Measurements from ENCODE around the gene ABCB1. TPM values are rescaled to one million over a fixed set of nuclear protein-coding genes. Genes with fewer than 3 reads are reported as not detected.
"Not testable (repeated sequence)": the region's sequence is repeated elsewhere in the genome, so short reads cannot be mapped to it uniquely, and the experiment has no call there.

The ABCB1 gene
- total and polyA plus RNA-seq, 2 donors from 2014 or later, result 29.1 to 48.3 TPM

- FAIRE-seq, result no peak
Measured at GRCh38 chr7:87471473-87471872, 129.2 kb downstream of the ABCB1 start.

GRCh38 chr7:87469204-87469603 lies 131.5 kb downstream of the ABCB1 start:
- DNase-seq; H3K4me3 ChIP-seq (ENCODE audit: low read length in 3 of 3); H3K27me3 ChIP-seq (ENCODE audit: control insufficient read depth, insufficient read depth, low read length); H3K4me1 ChIP-seq (ENCODE audit: control insufficient read depth in 2 of 3, insufficient read depth in 2 of 3, low read depth in 1 of 3, low read length in 3 of 3); H3K27ac ChIP-seq (ENCODE audit: low read depth in 2 of 2, low read length in 2 of 2); H3K9me3 ChIP-seq (ENCODE audit: control insufficient read depth in 2 of 3, insufficient read depth in 1 of 3, low read length in 3 of 3); intact Hi-C loops (cut with DNase I); H3K36me3 ChIP-seq (ENCODE audit: control insufficient read depth in 2 of 3, insufficient read depth in 3 of 3, low read length in 3 of 3); FAIRE-seq; H3K9ac ChIP-seq (ENCODE audit: low read length in 3 of 3): not testable (repeated sequence)

More at GRCh38 chr7:87471473-87471872, 129.2 kb downstream of the ABCB1 start:
- Histone ChIP-seq H3K4me1 (ENCODE audit: control insufficient read depth in 2 of 3, insufficient read depth in 2 of 3, low read depth in 1 of 3, low read length in 3 of 3) (no peaks in the 10 kb centered on the region), H3K9ac (ENCODE audit: low read length in 3 of 3) (no peak overlapping the region), H3K4me3 (ENCODE audit: low read length in 3 of 3) (no peak overlapping the region), H3K9me3 (ENCODE audit: control insufficient read depth in 2 of 3, insufficient read depth in 1 of 3, low read length in 3 of 3) (no peaks in the 10 kb centered on the region), H3K36me3 (ENCODE audit: control insufficient read depth in 2 of 3, insufficient read depth in 3 of 3, low read length in 3 of 3) (no peaks in the 10 kb centered on the region), H3K27ac (ENCODE audit: low read depth in 2 of 2, low read length in 2 of 2) (no peak overlapping the region), H3K27me3 (ENCODE audit: control insufficient read depth, insufficient read depth, low read length) (no peaks in the 10 kb centered on the region)
- no peak for TF ChIP-seq CTCF (IDR thresholded peaks at IDR 0.05; ENCODE audit: borderline replicate concordance, extremely low read depth, insufficient read depth)
- intact Hi-C loops (cut with DNase I), result no loop called here
- no peak for DNase-seq

GRCh38 chr7:87465534-87465880 lies 135.2 kb downstream of the ABCB1 start:
- DNase-seq; H3K9ac ChIP-seq (ENCODE audit: low read length in 3 of 3); H3K9me3 ChIP-seq (ENCODE audit: control insufficient read depth in 2 of 3, insufficient read depth in 1 of 3, low read length in 3 of 3); H3K4me3 ChIP-seq (ENCODE audit: low read length in 3 of 3); FAIRE-seq; H3K4me1 ChIP-seq (ENCODE audit: control insufficient read depth in 2 of 3, insufficient read depth in 2 of 3, low read depth in 1 of 3, low read length in 3 of 3); H3K27ac ChIP-seq (ENCODE audit: low read depth in 2 of 2, low read length in 2 of 2); intact Hi-C loops (cut with DNase I); H3K36me3 ChIP-seq (ENCODE audit: control insufficient read depth in 2 of 3, insufficient read depth in 3 of 3, low read length in 3 of 3); H3K27me3 ChIP-seq (ENCODE audit: control insufficient read depth, insufficient read depth, low read length): not testable (repeated sequence)

GRCh38 chr7:87464830-87465533 lies 135.7 kb downstream of the ABCB1 start:
- H3K4me1 ChIP-seq (ENCODE audit: control insufficient read depth in 2 of 3, insufficient read depth in 2 of 3, low read depth in 1 of 3, low read length in 3 of 3); H3K27me3 ChIP-seq (ENCODE audit: control insufficient read depth, insufficient read depth, low read length); H3K27ac ChIP-seq (ENCODE audit: low read depth in 2 of 2, low read length in 2 of 2); FAIRE-seq; H3K4me3 ChIP-seq (ENCODE audit: low read length in 3 of 3); intact Hi-C loops (cut with DNase I); H3K9me3 ChIP-seq (ENCODE audit: control insufficient read depth in 2 of 3, insufficient read depth in 1 of 3, low read length in 3 of 3); H3K9ac ChIP-seq (ENCODE audit: low read length in 3 of 3); H3K36me3 ChIP-seq (ENCODE audit: control insufficient read depth in 2 of 3, insufficient read depth in 3 of 3, low read length in 3 of 3): not testable (repeated sequence)
- peak in 3 of 5 donors; percentile 16 to 61 (median 31) for DNase-seq

GRCh38 chr7:87463982-87464381 lies 136.7 kb downstream of the ABCB1 start:
- intact Hi-C loops (cut with DNase I), result no loop called here

GRCh38 chr7:87460444-87460843 lies 140.2 kb downstream of the ABCB1 start:
- H3K4me3 ChIP-seq (ENCODE audit: low read length in 3 of 3); H3K36me3 ChIP-seq (ENCODE audit: control insufficient read depth in 2 of 3, insufficient read depth in 3 of 3, low read length in 3 of 3); DNase-seq; intact Hi-C loops (cut with DNase I); H3K9me3 ChIP-seq (ENCODE audit: control insufficient read depth in 2 of 3, insufficient read depth in 1 of 3, low read length in 3 of 3); H3K27ac ChIP-seq (ENCODE audit: low read depth in 2 of 2, low read length in 2 of 2); H3K27me3 ChIP-seq (ENCODE audit: control insufficient read depth, insufficient read depth, low read length); FAIRE-seq; H3K4me1 ChIP-seq (ENCODE audit: control insufficient read depth in 2 of 3, insufficient read depth in 2 of 3, low read depth in 1 of 3, low read length in 3 of 3); H3K9ac ChIP-seq (ENCODE audit: low read length in 3 of 3): not testable (repeated sequence)

More at GRCh38 chr7:87463982-87464381, 136.7 kb downstream of the ABCB1 start:
- no peak for FAIRE-seq
- no peaks in the 10 kb centered on the region for H3K27me3 ChIP-seq (ENCODE audit: control insufficient read depth, insufficient read depth, low read length)
- no peaks in the 10 kb centered on the region for H3K36me3 ChIP-seq (ENCODE audit: control insufficient read depth in 2 of 3, insufficient read depth in 3 of 3, low read length in 3 of 3)
- TF ChIP-seq CTCF (IDR thresholded peaks at IDR 0.05; ENCODE audit: borderline replicate concordance, extremely low read depth, insufficient read depth), result no peak
- H3K9ac ChIP-seq (ENCODE audit: low read length in 3 of 3), result no peak overlapping the region
- no peak overlapping the region for H3K4me3 ChIP-seq (ENCODE audit: low read length in 3 of 3)
- H3K27ac ChIP-seq (ENCODE audit: low read depth in 2 of 2, low read length in 2 of 2), result no peak overlapping the region
- DNase-seq, result no peak
- H3K9me3 ChIP-seq (ENCODE audit: control insufficient read depth in 2 of 3, insufficient read depth in 1 of 3, low read length in 3 of 3), result no peaks in the 10 kb centered on the region
- H3K4me1 ChIP-seq (ENCODE audit: control insufficient read depth in 2 of 3, insufficient read depth in 2 of 3, low read depth in 1 of 3, low read length in 3 of 3), result no peaks in the 10 kb centered on the region

Measured in kidney (tissue), 14 donors.